Neural cell (in vitro differentiated cells): ENCODE results near the gene SHISA5. TPM values are rescaled to one million over a fixed set of nuclear protein-coding genes. Genes with fewer than 3 reads are reported as not detected.

ENCODE experiments used
- H2AFZ ChIP-seq: fragments of 200-600, 300-800 bp; sonication (generic), shearing (Covaris generic); 2 replicates; pipeline ENCODE4 v1.6.0; 2014; ENCODE audit warnings: low read depth, mild to moderate bottlenecking, antibody characterized with exemption, low read length, moderate library complexity
- H3F3A ChIP-seq: fragments of 200-600 bp; shearing (Covaris generic); 2 replicates; pipeline ENCODE4 v1.6.1; 2016; ENCODE audit warnings: mild to moderate bottlenecking, moderate library complexity, mixed read lengths, antibody characterized with exemption, low read length; ENCODE audit not compliant: insufficient read depth, poor library complexity, severe bottlenecking
- H3K27ac ChIP-seq: fragments of 200-600, 300-800 bp; sonication (generic), shearing (Covaris generic); 2 replicates; pipeline ENCODE4 v1.5.1; 2014; ENCODE audit warnings: mild to moderate bottlenecking, low read length, moderate library complexity
- H3K27me3 ChIP-seq: fragments of 300-800, 200-600 bp; sonication (generic), shearing (Covaris generic); 2 replicates; pipeline ENCODE4 v1.6.0; 2014; ENCODE audit warnings: mild to moderate bottlenecking, low read depth, low read length, moderate library complexity; ENCODE audit not compliant: insufficient read depth
- H3K36me3 ChIP-seq: fragments of 300-800, 200-600 bp; sonication (generic), shearing (Covaris generic); 2 replicates; pipeline ENCODE4 v1.5.1; 2014; ENCODE audit warnings: mild to moderate bottlenecking, antibody characterized with exemption, low read length, moderate library complexity; ENCODE audit not compliant: insufficient read depth
- H3K4me2 ChIP-seq: fragments of 300-800, 200-600 bp; sonication (generic), shearing (Covaris generic); 2 replicates; pipeline ENCODE4 v1.6.0; 2014; ENCODE audit warnings: mild to moderate bottlenecking, low read length
- H3K4me3 ChIP-seq: fragments of 300-800, 200-600 bp; sonication (generic), shearing (Covaris generic); 2 replicates; pipeline ENCODE4 v1.5.1; 2014; ENCODE audit warnings: mild to moderate bottlenecking, low read length, moderate library complexity
- H3K79me2 ChIP-seq: fragments of 200-600 bp; shearing (Covaris generic); replicated peaks from 2 replicates; pipeline ENCODE4 v1.6.0; 2014; ENCODE audit warnings: mild to moderate bottlenecking, low read length, moderate library complexity; ENCODE audit not compliant: insufficient read depth
- H3K9ac ChIP-seq: fragments of 300-800, 200-600 bp; sonication (generic), shearing (Covaris generic); 2 replicates; pipeline ENCODE4 v1.6.1; 2016; ENCODE audit warnings: mild to moderate bottlenecking, low read length, mixed read lengths
- H3K9me2 ChIP-seq: fragments of 200-600 bp; shearing (Covaris generic); 2 replicates; pipeline ENCODE4 v1.6.1; 2016; ENCODE audit warnings: mild to moderate bottlenecking, low read length, mixed read lengths; ENCODE audit not compliant: insufficient read depth
- H3K9me3 ChIP-seq: fragments of 200-600, 300-800 bp; sonication (generic), shearing (Covaris generic); 2 replicates; pipeline ENCODE4 v1.6.1; 2016; ENCODE audit warnings: mild to moderate bottlenecking, mixed run types, low read length, moderate library complexity, mixed read lengths
- H4K20me1 ChIP-seq: fragments of 200-600 bp; shearing (Covaris generic); 2 replicates; pipeline ENCODE4 v1.6.1; 2016; ENCODE audit warnings: mild to moderate bottlenecking, mixed run types; ENCODE audit not compliant: insufficient read depth
- EP300 ChIP-seq: fragments of 450-650 bp; conservative IDR thresholded peaks from 2 replicates; pipeline ENCODE4 v1.6.1; 2014; ENCODE audit warnings: antibody characterized with exemption, mild to moderate bottlenecking, moderate library complexity; ENCODE audit not compliant: poor library complexity, severe bottlenecking
- EZH2 ChIP-seq: fragments of 200-600, 300-800 bp; shearing (Covaris generic), sonication (generic); IDR thresholded peaks from 2 replicates; pipeline ENCODE4 v1.6.1; 2014; ENCODE audit warnings: antibody characterized with exemption, low read length, borderline replicate concordance, mild to moderate bottlenecking; ENCODE audit not compliant: insufficient read depth, poor library complexity, severe bottlenecking
- MXI1 ChIP-seq: fragments of 450-650 bp; conservative IDR thresholded peaks from 2 replicates; pipeline ENCODE4 v1.6.1; 2014; ENCODE audit warnings: antibody characterized with exemption, mild to moderate bottlenecking; ENCODE audit not compliant: poor library complexity, severe bottlenecking
- POLR2AphosphoS5 ChIP-seq: IDR thresholded peaks from 2 replicates; pipeline ENCODE4 v1.6.1; 2012
- RAD21 ChIP-seq: fragments of 450-650 bp; conservative IDR thresholded peaks from 2 replicates; pipeline ENCODE4 v1.6.1; 2014; ENCODE audit warnings: antibody characterized with exemption, mild to moderate bottlenecking, moderate library complexity
- SMC3 ChIP-seq: fragments of 450-650 bp; conservative IDR thresholded peaks from 2 replicates; pipeline ENCODE4 v1.6.1; 2014; ENCODE audit warnings: antibody characterized with exemption, mild to moderate bottlenecking, moderate library complexity; ENCODE audit not compliant: poor library complexity
- TAF1 ChIP-seq: IDR thresholded peaks from 2 replicates; pipeline ENCODE4 v1.6.1; 2012; ENCODE audit warnings: low read depth
- polyA plus RNA-seq: library from polyadenylated mRNA; depleted of rRNA; stranded (reverse); fragments of >200 nt; gene quantifications from 2 replicates; pipeline ENCODE4 v1.2.3, GENCODE V29; 2014
- TF ChIP-seq, protein P1 (sequence below): IDR thresholded peaks from 2 replicates; pipeline ENCODE4 v1.6.1; 2012; ENCODE audit warnings: borderline replicate concordance
- TF ChIP-seq, protein P2 (sequence below): fragments of 450-650 bp; IDR thresholded peaks from 2 replicates; pipeline ENCODE4 v1.5.1; 2014; ENCODE audit warnings: antibody characterized with exemption, mild to moderate bottlenecking, moderate library complexity; ENCODE audit not compliant: poor library complexity, severe bottlenecking

The SHISA5 gene
- polyA plus RNA-seq, 1 donor from 2014 or later: 121 TPM

DNA sequence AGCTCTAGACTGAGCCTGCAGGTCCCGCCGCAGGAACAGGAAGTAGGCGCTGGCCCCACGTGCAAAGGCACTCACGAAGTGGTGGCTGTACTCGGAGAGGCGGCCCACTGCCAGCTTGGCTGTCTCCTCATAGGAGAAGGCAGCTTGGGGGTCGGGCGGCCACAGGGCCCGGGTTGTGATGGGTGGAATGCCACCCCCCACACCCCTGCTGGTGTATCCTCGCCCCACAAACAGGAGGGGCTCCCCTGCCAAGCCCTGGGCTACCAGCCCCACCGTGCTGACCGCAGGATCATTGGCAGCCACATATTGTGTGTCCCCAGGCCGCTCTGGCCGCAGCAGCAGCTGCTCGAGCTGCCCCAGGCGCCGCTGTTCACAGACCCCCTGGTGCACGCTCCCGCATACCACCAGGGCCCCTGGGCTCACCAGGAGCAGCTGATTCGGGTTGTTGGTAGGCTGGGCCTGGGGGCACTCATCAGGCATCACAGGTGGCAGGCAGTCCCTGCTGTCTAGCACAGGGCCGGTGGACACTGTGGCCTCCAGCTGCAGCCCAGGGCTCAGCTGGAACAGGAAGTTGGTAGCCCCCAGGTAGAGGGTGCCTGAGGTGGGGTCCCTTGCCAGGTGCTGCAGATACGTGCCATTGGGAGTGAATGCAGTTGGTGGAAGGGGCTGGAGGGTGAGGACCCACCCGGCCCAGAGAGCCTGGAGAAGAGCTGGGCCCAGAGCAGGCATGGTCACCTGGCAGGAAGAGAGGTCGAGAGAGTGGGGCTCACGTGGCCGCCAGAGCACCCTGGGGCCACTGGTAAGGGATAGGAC is 79.9 kb downstream of the SHISA5 start:
- peaks cover 3% of the 10 kb centered on the region for H4K20me1 ChIP-seq
- H3K27me3 ChIP-seq: no peaks in the 10 kb centered on the region
- no peak overlapping the region for H3K4me3 ChIP-seq
- H3K36me3 ChIP-seq: no peaks in the 10 kb centered on the region
- no peaks in the 10 kb centered on the region for H3F3A ChIP-seq
- H3K9me3 ChIP-seq: no peaks in the 10 kb centered on the region
- H3K9ac ChIP-seq: no peak overlapping the region
- no peaks in the 10 kb centered on the region for H3K9me2 ChIP-seq
- TF ChIP-seq SMC3: no peak
- no peak for TF ChIP-seq POLR2AphosphoS5
- TF ChIP-seq EZH2: no peak
- TF ChIP-seq MXI1: no peak
- TF ChIP-seq TAF1: no peak
- TF ChIP-seq, protein P1, sequence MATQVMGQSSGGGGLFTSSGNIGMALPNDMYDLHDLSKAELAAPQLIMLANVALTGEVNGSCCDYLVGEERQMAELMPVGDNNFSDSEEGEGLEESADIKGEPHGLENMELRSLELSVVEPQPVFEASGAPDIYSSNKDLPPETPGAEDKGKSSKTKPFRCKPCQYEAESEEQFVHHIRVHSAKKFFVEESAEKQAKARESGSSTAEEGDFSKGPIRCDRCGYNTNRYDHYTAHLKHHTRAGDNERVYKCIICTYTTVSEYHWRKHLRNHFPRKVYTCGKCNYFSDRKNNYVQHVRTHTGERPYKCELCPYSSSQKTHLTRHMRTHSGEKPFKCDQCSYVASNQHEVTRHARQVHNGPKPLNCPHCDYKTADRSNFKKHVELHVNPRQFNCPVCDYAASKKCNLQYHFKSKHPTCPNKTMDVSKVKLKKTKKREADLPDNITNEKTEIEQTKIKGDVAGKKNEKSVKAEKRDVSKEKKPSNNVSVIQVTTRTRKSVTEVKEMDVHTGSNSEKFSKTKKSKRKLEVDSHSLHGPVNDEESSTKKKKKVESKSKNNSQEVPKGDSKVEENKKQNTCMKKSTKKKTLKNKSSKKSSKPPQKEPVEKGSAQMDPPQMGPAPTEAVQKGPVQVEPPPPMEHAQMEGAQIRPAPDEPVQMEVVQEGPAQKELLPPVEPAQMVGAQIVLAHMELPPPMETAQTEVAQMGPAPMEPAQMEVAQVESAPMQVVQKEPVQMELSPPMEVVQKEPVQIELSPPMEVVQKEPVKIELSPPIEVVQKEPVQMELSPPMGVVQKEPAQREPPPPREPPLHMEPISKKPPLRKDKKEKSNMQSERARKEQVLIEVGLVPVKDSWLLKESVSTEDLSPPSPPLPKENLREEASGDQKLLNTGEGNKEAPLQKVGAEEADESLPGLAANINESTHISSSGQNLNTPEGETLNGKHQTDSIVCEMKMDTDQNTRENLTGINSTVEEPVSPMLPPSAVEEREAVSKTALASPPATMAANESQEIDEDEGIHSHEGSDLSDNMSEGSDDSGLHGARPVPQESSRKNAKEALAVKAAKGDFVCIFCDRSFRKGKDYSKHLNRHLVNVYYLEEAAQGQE: no peak
- TF ChIP-seq, protein P2, sequence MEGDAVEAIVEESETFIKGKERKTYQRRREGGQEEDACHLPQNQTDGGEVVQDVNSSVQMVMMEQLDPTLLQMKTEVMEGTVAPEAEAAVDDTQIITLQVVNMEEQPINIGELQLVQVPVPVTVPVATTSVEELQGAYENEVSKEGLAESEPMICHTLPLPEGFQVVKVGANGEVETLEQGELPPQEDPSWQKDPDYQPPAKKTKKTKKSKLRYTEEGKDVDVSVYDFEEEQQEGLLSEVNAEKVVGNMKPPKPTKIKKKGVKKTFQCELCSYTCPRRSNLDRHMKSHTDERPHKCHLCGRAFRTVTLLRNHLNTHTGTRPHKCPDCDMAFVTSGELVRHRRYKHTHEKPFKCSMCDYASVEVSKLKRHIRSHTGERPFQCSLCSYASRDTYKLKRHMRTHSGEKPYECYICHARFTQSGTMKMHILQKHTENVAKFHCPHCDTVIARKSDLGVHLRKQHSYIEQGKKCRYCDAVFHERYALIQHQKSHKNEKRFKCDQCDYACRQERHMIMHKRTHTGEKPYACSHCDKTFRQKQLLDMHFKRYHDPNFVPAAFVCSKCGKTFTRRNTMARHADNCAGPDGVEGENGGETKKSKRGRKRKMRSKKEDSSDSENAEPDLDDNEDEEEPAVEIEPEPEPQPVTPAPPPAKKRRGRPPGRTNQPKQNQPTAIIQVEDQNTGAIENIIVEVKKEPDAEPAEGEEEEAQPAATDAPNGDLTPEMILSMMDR: no peak
- no peak for TF ChIP-seq RAD21
- TF ChIP-seq EP300: no peak
- H3K4me2 ChIP-seq: no peak overlapping the region
- H2AFZ ChIP-seq: no peak overlapping the region
- H3K79me2 ChIP-seq: peaks cover 66% of the 10 kb centered on the region
- no peak overlapping the region for H3K27ac ChIP-seq

DNA sequence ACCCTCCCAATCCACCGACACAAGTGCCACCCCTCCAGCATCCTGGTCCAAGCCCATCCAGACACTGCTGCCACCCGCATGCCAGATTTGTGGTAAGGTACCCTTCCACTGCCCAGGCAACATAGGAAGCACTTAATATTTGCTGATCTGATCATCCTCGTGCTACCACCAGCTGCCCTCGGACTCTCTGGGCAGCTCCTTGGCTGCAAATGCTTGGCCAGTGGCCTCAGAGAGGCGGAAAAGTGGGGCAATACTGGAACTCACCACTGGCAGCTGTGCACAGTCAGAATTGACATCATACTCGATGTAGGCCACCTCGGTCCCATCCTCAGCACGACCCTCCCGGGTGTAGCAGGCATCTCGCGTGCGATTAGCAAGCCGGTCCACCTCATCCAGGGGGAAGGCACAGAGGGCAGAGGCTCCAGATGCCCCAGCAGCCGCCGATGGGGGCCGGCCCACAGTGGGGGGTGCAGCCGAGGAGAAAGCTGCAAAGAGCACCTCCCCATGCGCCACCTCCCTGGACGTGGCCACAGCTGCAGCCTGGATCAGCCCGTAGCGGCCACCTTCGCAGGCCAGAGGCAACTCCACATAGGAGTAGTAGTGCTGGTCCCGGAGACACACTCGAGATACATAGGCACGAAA is 80.6 kb downstream of the SHISA5 start:
- H3K4me2 ChIP-seq: no peak overlapping the region
- peaks cover 3% of the 10 kb centered on the region for H4K20me1 ChIP-seq
- no peaks in the 10 kb centered on the region for H3K36me3 ChIP-seq
- H3K9ac ChIP-seq: no peak overlapping the region
- no peaks in the 10 kb centered on the region for H3K9me2 ChIP-seq
- no peak overlapping the region for H3K27ac ChIP-seq
- H3K27me3 ChIP-seq: no peaks in the 10 kb centered on the region
- H3K4me3 ChIP-seq: no peak overlapping the region
- peaks cover 58% of the 10 kb centered on the region for H3K79me2 ChIP-seq
- H3K9me3 ChIP-seq: no peaks in the 10 kb centered on the region
- H2AFZ ChIP-seq: no peak overlapping the region
- no peaks in the 10 kb centered on the region for H3F3A ChIP-seq
- no peak for TF ChIP-seq TAF1
- TF ChIP-seq MXI1: no peak
- TF ChIP-seq EP300: no peak
- no peak for TF ChIP-seq POLR2AphosphoS5
- TF ChIP-seq, protein P2: no peak
- TF ChIP-seq EZH2: no peak
- TF ChIP-seq, protein P1: no peak
- no peak for TF ChIP-seq RAD21
- no peak for TF ChIP-seq SMC3
